A549 (cell line): ENCODE results near the gene SPATA2L. TPM values are rescaled to one million over a fixed set of nuclear protein-coding genes. Genes with fewer than 3 reads are reported as not detected.
"Not testable (repeated sequence)": the region's sequence is repeated elsewhere in the genome, so short reads cannot be mapped to it uniquely, and the experiment has no call there.

Source experiments
- ATAC-seq, 2 experiments: fragments of 200-7000 bp in 1 of 2; fragments of >200 bp in 1 of 2; cut with Nextera tagmentation in 1 of 2; cut with Tn5 transposase in 1 of 2; 3 replicates each; pipeline versions ENCODE4 v1.8.0 to v1.9.1; 2018 to 2020; ENCODE audit warnings: mild to moderate bottlenecking in 1 of 2, moderate library complexity in 1 of 2
- CTCF ChIA-PET: fragments of 300-600 bp; sonication (Branson Sonifier 250); formaldehyde crosslinking; extraction: SDS; loops from one replicate; lab custom pipeline; 2021; ENCODE audit warnings: antibody characterized with exemption, inconsistent platforms; lab: Yijun Ruan, JAX
- POLR2A ChIA-PET: fragments of 350-600 bp; formaldehyde crosslinking; extraction: SDS; loops from one replicate; lab custom pipeline; 2021; ENCODE audit warnings: antibody characterized with exemption, inconsistent platforms; lab: Yijun Ruan, JAX
- DNase-seq, 2 experiments: peaks; one replicate each; pipeline versions ENCODE4 v3.0.0 to v3.0.0-alpha.2; 2011 to 2016; ENCODE audit warnings: low read depth in 1 of 2, low spot score in 1 of 2
- FAIRE-seq: peaks from 2 replicates; lab custom pipeline; 2011; peaks lifted over from hg19 to GRCh38; lab: Jason Lieb, UNC
- H3K27ac ChIP-seq, 2 experiments: fragments of >200 bp; sonication (Bioruptor Twin); formaldehyde crosslinking; 3 replicates each; pipeline ENCODE4 v1.5.1; 2016 to 2017
- H3K4me1 ChIP-seq: fragments of >200 bp; sonication (Bioruptor Twin); formaldehyde crosslinking; 3 replicates; pipeline ENCODE4 v1.6.1; 2016
- H3K4me2 ChIP-seq: fragments of >200 bp; sonication (Bioruptor Twin); formaldehyde crosslinking; 3 replicates; pipeline ENCODE4 v1.6.1; 2016
- H3K4me3 ChIP-seq: fragments of >200 bp; sonication (Bioruptor Twin); formaldehyde crosslinking; 3 replicates; pipeline ENCODE4 v1.5.1; 2016
- H3K9me3 ChIP-seq: fragments of >200 bp; sonication (Bioruptor Twin); formaldehyde crosslinking; 3 replicates; pipeline ENCODE4 v1.6.1; 2016
- ATOH8 ChIP-seq: fragments of 250-450 bp; sonication (Bioruptor Pico); IDR thresholded peaks from 2 replicates; pipeline ENCODE4 v1.5.0; 2020; ENCODE audit warnings: low read depth, mild to moderate bottlenecking, moderate library complexity
- BCL3 ChIP-seq: fragments of >200 bp; sonication (Bioruptor Twin); formaldehyde crosslinking; IDR thresholded peaks from 3 replicates; pipeline ENCODE4 v1.6.1; 2016
- CBX2 ChIP-seq: fragments of 200-600 bp; sonication (generic); IDR thresholded peaks from 2 replicates; pipeline ENCODE4 v1.6.1; 2016; ENCODE audit warnings: low read depth, mild to moderate bottlenecking, borderline replicate concordance
- CEBPB ChIP-seq, 2 experiments: fragments of >200 bp in 1 of 2; sonication (Bioruptor Twin) in 1 of 2; formaldehyde crosslinking in 1 of 2; IDR thresholded peaks; 2 replicates each; pipeline ENCODE4 v1.6.1; 2012 to 2016
- EHMT2 ChIP-seq: fragments of 200-600 bp; sonication (generic); IDR thresholded peaks from 2 replicates; pipeline ENCODE4 v1.6.1; 2016; ENCODE audit warnings: antibody characterized with exemption, low read depth, mild to moderate bottlenecking, moderate library complexity
- ESRRA ChIP-seq: fragments of 150-350 bp; IDR thresholded peaks from 2 replicates; pipeline ENCODE4 v1.6.1; 2014; ENCODE audit warnings: mild to moderate bottlenecking, low read length, borderline replicate concordance
- HOXB13 ChIP-seq: fragments of 250-450 bp; sonication (Bioruptor Pico); IDR thresholded peaks from 2 replicates; pipeline ENCODE4 v1.5.0; 2020; ENCODE audit warnings: low read depth, mild to moderate bottlenecking, moderate library complexity
- JUN ChIP-seq, 2 experiments: fragments of >200 bp; sonication (Bioruptor Twin); formaldehyde crosslinking; IDR thresholded peaks; 2 replicates in 1 of 2; 3 replicates in 1 of 2; pipeline ENCODE4 v1.6.1; 2016 to 2017
- JUNB ChIP-seq: fragments of >200 bp; sonication (Bioruptor Twin); formaldehyde crosslinking; IDR thresholded peaks from 2 replicates; pipeline ENCODE4 v1.6.1; 2016
- MYC ChIP-seq: IDR thresholded peaks from 2 replicates; pipeline ENCODE4 v1.6.1; 2012; ENCODE audit warnings: mild to moderate bottlenecking, inconsistent platforms, low read length, improper control_type of control experiment, borderline replicate concordance
- NFE2L2 ChIP-seq: fragments of 150-350 bp; conservative IDR thresholded peaks from 2 replicates; pipeline ENCODE4 v1.6.1; 2014; ENCODE audit warnings: low read length
- NPAS2 ChIP-seq: fragments of 250-450 bp; sonication (Bioruptor Pico); IDR thresholded peaks from 2 replicates; pipeline ENCODE4 v1.8.0; 2022; ENCODE audit warnings: mild to moderate bottlenecking, moderate library complexity, borderline replicate concordance
- PBX3 ChIP-seq: IDR thresholded peaks from 2 replicates; pipeline ENCODE4 v1.6.1; 2012
- POLR2AphosphoS2 ChIP-seq: conservative IDR thresholded peaks from 2 replicates; pipeline ENCODE4 v1.6.1; 2012; ENCODE audit warnings: low read length, improper control_type of control experiment, inconsistent platforms
- RARB ChIP-seq: fragments of 250-450 bp; sonication (Bioruptor Pico); IDR thresholded peaks from 2 replicates; pipeline ENCODE4 v1.8.0; 2021; ENCODE audit warnings: mild to moderate bottlenecking, moderate library complexity
- RCOR1 ChIP-seq: fragments of 150-350 bp; IDR thresholded peaks from 2 replicates; pipeline ENCODE4 v1.6.1; 2014; ENCODE audit warnings: antibody characterized with exemption, low read length, low read depth
- SREBF2 ChIP-seq: fragments of 450-650 bp; IDR thresholded peaks from 2 replicates; pipeline ENCODE4 v1.6.1; 2014; ENCODE audit warnings: mild to moderate bottlenecking, moderate library complexity
- ZFP36 ChIP-seq: fragments of 450-650 bp; IDR thresholded peaks from 2 replicates; pipeline ENCODE4 v1.6.1; 2014; ENCODE audit warnings: borderline replicate concordance; ENCODE audit not compliant: partially characterized antibody
- ZSCAN20 ChIP-seq: fragments of 250-450 bp; sonication (Bioruptor Pico); IDR thresholded peaks from 2 replicates; pipeline ENCODE4 v1.8.0; 2022; ENCODE audit warnings: mild to moderate bottlenecking, moderate library complexity
- whole genome bisulfite sequencing: methylation state at CpG from one replicate; pipeline ENCODE4 v1.1.6; 2017; ENCODE audit errors: missing lambda C conversion rate; 5-methylcytosine and 5-hydroxymethylcytosine counted together
- polyA plus RNA-seq, 4 experiments: library from polyadenylated mRNA; depleted of rRNA in 3 of 4; stranded (reverse); fragments of >200 nt; fragmentation: RNase III in 1 of 4; extraction: RNeasy Plus Mini Kit Qiagen cat#74134 plus additional on column Dnase treatment in 1 of 4; gene quantifications; 2 replicates in 3 of 4; 3 replicates in 1 of 4; pipeline ENCODE4 v1.2.3, GENCODE V29; 2011 to 2017
- TF ChIP-seq, protein P1 (sequence below): fragments of 200-600 bp; sonication (generic); IDR thresholded peaks from 2 replicates; pipeline ENCODE4 v1.6.1; 2016; ENCODE audit warnings: antibody characterized with exemption, mild to moderate bottlenecking, moderate library complexity
- TF ChIP-seq, protein P2 (sequence below): fragments of 250-450 bp; sonication (Bioruptor Pico); IDR thresholded peaks from 2 replicates; pipeline ENCODE4 v1.5.0; 2021; ENCODE audit warnings: mild to moderate bottlenecking, moderate library complexity, borderline replicate concordance

Gene SPATA2L
- polyA plus RNA-seq, 2 of the 4 experiments (the other 2 are of a cell fraction): 3.5 to 5.2 TPM

- TF ChIP-seq POLR2AphosphoS2 (no peak), ZFP36 (peak; percentile 90)
- TF ChIP-seq, all 56 proteins: peak for 1
- ChIA-PET POLR2A (no interaction called here), CTCF (interaction anchor here (1.3 kb wide), 1 partner anchor 11 kb away, joined by 3 read pairs; no protein-coding TSS in a partner anchor)
- Histone ChIP-seq H3K9me3 (peaks cover 24% of the 10 kb centered on the region), H3K4me3 (no peak overlapping the region), H3K27ac (no peak overlapping the region), H3K4me1 (no peaks in the 10 kb centered on the region), H3K4me2 (no peak overlapping the region)
- DNase-seq (no peak), ATAC-seq (no peak), FAIRE-seq (no peak)
- 75% methylated on average over 2 of the region's 2 CpGs for WGBS
These were observed 23.2 kb downstream of the SPATA2L start for GRCh38 chr16:89678258-89678657.

DNA sequence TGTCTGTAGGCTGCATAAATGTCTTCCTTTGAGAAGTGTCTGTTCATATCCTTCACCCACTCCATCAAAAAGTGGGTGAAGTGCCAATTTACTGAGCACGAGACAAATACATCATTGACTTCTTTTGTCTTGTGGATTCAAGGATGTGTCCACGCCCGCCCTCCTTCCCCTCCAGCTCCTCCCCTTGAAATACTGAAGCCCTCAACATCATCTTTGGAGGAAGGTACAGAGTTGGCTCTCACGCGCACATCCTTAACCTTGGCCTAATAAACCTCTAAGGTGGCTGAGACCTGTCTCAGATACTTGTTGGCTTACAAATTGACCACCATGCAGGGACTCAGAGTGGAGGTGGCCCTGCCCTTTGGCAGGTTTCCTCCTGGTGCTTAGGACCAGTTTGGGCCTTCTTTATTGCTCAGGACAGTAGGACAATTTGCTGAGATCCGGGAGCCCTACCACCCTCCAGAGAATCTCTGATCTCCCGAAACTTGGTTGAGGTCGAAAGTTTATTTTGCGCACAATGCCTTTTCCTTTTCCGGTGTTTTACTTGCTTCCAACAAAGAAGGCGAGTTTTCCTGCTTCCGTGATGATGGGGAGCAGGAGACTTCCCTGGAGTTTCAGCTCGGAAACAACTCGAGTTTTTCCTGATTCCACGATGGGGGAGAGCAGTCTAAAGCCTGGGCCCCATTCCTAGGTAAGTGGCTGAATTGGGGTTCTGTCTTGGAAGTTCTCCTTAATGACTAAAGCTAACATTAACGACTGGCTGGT, 29.1 kb downstream of the SPATA2L start:
- ChIA-PET CTCF (interaction anchor here (0.9 to 2.3 kb wide), 4 partner anchors 13 to 56 kb away, joined by 3 to 7 read pairs (median 4); no protein-coding TSS in a partner anchor), POLR2A (no interaction called here)
- H3K4me3 ChIP-seq: no peak overlapping the region
- no peaks in the 10 kb centered on the region for H3K9me3 ChIP-seq
- no peak overlapping the region for H3K4me2 ChIP-seq
- 87% methylated on average over 16 of the region's 16 CpGs for WGBS
- no peaks in the 10 kb centered on the region for H3K4me1 ChIP-seq
- DNase-seq (no peak), FAIRE-seq (no peak), ATAC-seq (no peak)
- H3K27ac ChIP-seq: no peak overlapping the region
- TF ChIP-seq, protein P1, sequence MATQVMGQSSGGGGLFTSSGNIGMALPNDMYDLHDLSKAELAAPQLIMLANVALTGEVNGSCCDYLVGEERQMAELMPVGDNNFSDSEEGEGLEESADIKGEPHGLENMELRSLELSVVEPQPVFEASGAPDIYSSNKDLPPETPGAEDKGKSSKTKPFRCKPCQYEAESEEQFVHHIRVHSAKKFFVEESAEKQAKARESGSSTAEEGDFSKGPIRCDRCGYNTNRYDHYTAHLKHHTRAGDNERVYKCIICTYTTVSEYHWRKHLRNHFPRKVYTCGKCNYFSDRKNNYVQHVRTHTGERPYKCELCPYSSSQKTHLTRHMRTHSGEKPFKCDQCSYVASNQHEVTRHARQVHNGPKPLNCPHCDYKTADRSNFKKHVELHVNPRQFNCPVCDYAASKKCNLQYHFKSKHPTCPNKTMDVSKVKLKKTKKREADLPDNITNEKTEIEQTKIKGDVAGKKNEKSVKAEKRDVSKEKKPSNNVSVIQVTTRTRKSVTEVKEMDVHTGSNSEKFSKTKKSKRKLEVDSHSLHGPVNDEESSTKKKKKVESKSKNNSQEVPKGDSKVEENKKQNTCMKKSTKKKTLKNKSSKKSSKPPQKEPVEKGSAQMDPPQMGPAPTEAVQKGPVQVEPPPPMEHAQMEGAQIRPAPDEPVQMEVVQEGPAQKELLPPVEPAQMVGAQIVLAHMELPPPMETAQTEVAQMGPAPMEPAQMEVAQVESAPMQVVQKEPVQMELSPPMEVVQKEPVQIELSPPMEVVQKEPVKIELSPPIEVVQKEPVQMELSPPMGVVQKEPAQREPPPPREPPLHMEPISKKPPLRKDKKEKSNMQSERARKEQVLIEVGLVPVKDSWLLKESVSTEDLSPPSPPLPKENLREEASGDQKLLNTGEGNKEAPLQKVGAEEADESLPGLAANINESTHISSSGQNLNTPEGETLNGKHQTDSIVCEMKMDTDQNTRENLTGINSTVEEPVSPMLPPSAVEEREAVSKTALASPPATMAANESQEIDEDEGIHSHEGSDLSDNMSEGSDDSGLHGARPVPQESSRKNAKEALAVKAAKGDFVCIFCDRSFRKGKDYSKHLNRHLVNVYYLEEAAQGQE: no peak
- TF ChIP-seq, protein P2, sequence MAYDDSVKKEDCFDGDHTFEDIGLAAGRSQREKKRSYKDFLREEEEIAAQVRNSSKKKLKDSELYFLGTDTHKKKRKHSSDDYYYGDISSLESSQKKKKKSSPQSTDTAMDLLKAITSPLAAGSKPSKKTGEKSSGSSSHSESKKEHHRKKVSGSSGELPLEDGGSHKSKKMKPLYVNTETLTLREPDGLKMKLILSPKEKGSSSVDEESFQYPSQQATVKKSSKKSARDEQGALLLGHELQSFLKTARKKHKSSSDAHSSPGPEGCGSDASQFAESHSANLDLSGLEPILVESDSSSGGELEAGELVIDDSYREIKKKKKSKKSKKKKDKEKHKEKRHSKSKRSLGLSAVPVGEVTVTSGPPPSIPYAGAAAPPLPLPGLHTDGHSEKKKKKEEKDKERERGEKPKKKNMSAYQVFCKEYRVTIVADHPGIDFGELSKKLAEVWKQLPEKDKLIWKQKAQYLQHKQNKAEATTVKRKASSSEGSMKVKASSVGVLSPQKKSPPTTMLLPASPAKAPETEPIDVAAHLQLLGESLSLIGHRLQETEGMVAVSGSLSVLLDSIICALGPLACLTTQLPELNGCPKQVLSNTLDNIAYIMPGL (CRISPR knock-in tag): no peak
- no peak for TF ChIP-seq EHMT2
- TF ChIP-seq ESRRA: no peak
- no peak for TF ChIP-seq BCL3
- no peak for TF ChIP-seq CEBPB (IDR thresholded peaks at IDR 0.05)
- no peak for TF ChIP-seq HOXB13
- no peak for TF ChIP-seq PBX3
- no peak for TF ChIP-seq JUN (IDR thresholded peaks at IDR 0.05)
- no peak for TF ChIP-seq RARB (CRISPR knock-in tag)
- TF ChIP-seq RCOR1: no peak
- TF ChIP-seq NFE2L2: no peak
- no peak for TF ChIP-seq CBX2
- TF ChIP-seq ZSCAN20: no peak
- no peak for TF ChIP-seq NPAS2 (CRISPR knock-in tag)
- TF ChIP-seq ATOH8: no peak
- TF ChIP-seq MYC: no peak
- no peak for TF ChIP-seq SREBF2
- TF ChIP-seq ZFP36: no peak
- no peak for TF ChIP-seq JUNB

- not testable (repeated sequence) for H3K27ac ChIP-seq, FAIRE-seq, H3K4me3 ChIP-seq, H3K4me2 ChIP-seq, H3K9me3 ChIP-seq, DNase-seq, ATAC-seq, H3K4me1 ChIP-seq
- ChIA-PET CTCF (interaction anchor here (0.6 to 2.3 kb wide), 8 partner anchors 12 to 890 kb away, joined by 3 to 7 read pairs (median 3); no protein-coding TSS in a partner anchor), POLR2A (interaction anchor here (1.7 kb wide), 1 partner anchor 15 kb away, joined by 10 read pairs; the partner anchor contains the start of gene CDK10)
- 77% methylated on average over 4 of the region's 4 CpGs for WGBS
These were observed 29.9 kb downstream of the SPATA2L start for GRCh38 chr16:89671565-89671964.
